Endodermal cell (in vitro differentiated cells): Measurements from ENCODE around the gene FERMT2. TPM values are rescaled to one million over a fixed set of nuclear protein-coding genes. Genes with fewer than 3 reads are reported as not detected.

Source experiments
- DNase-seq: peaks from one replicate; pipeline ENCODE4 v3.0.0-alpha.2; 2017
- H3K27ac ChIP-seq: 2 replicates; pipeline ENCODE4 v1.5.1; 2013; ENCODE audit warnings: mild to moderate bottlenecking, low read depth, low read length, moderate library complexity
- H3K27me3 ChIP-seq: 2 replicates; pipeline ENCODE4 v1.6.1; 2013; ENCODE audit warnings: mild to moderate bottlenecking, low read length, moderate library complexity; ENCODE audit not compliant: insufficient read depth, control insufficient read depth, poor library complexity, severe bottlenecking
- H3K36me3 ChIP-seq: 2 replicates; pipeline ENCODE4 v1.7.0; 2013; ENCODE audit warnings: mild to moderate bottlenecking, low read length, moderate library complexity; ENCODE audit not compliant: control insufficient read depth, insufficient read depth
- H3K4me1 ChIP-seq: one replicate; pipeline ENCODE4 v1.7.0; 2013; ENCODE audit warnings: low read length; ENCODE audit not compliant: control insufficient read depth, insufficient read depth
- H3K4me3 ChIP-seq: 2 replicates; pipeline ENCODE4 v1.5.1; 2013; ENCODE audit warnings: mild to moderate bottlenecking, low read length, moderate library complexity
- H3K9ac ChIP-seq: 2 replicates; pipeline ENCODE4 v1.6.1; 2013; ENCODE audit warnings: mild to moderate bottlenecking, low read length, moderate library complexity; ENCODE audit not compliant: poor library complexity, severe bottlenecking; ENCODE audit errors: extremely low read depth
- H3K9me3 ChIP-seq: 2 replicates; pipeline ENCODE4 v1.6.1; 2013; ENCODE audit warnings: mild to moderate bottlenecking, low read length, moderate library complexity; ENCODE audit not compliant: control insufficient read depth
- H3K27ac Mint-ChIP-seq: 2 replicates; pipeline ENCODE4 v1.8.0; 2020; ENCODE audit warnings: mixed read lengths
- H3K27me3 Mint-ChIP-seq: 2 replicates; pipeline ENCODE4 v1.8.0; 2021; ENCODE audit warnings: mild to moderate bottlenecking, mixed read lengths; ENCODE audit not compliant: insufficient read depth
- H3K36me3 Mint-ChIP-seq: 2 replicates; pipeline ENCODE4 v1.8.0; 2020; ENCODE audit warnings: low read depth, mixed read lengths
- H3K4me1 Mint-ChIP-seq: 2 replicates; pipeline ENCODE4 v1.8.0; 2020; ENCODE audit warnings: mixed read lengths
- H3K4me3 Mint-ChIP-seq: 2 replicates; pipeline ENCODE4 v1.8.0; 2020; ENCODE audit warnings: mild to moderate bottlenecking, moderate library complexity, mixed read lengths
- H3K9me3 Mint-ChIP-seq: 2 replicates; pipeline ENCODE4 v1.8.0; 2020; ENCODE audit warnings: mild to moderate bottlenecking, mixed read lengths
- WGBS, 2 experiments: methylation state at CpG; one replicate each; pipeline versions ENCODE4 v1.1.5 to v1.1.7; 2013; ENCODE audit warnings: missing lambda C conversion rate in 2 of 2, mixed read lengths in 1 of 2; ENCODE audit not compliant: insufficient coverage in 1 of 2, insufficient read length in 1 of 2; 5-methylcytosine and 5-hydroxymethylcytosine counted together
- total RNA-seq, 2 donors: library from RNA; stranded (reverse); fragmentation: NEBNext Ultra II Directional in 1 of 2; extraction: Animal tissue kit (Norgen Biotek cat#: 25700) in 1 of 2; gene quantifications; 2 replicates in 1 of 2; 3 replicates in 1 of 2; pipeline ENCODE4 v1.2.1, GENCODE V29; 2021
- TF ChIP-seq, protein P1 (sequence below): fragments of 200-600 bp; sonication (generic); conservative IDR thresholded peaks from 2 replicates; pipeline ENCODE4 v1.5.0; 2021; ENCODE audit warnings: antibody characterized with exemption, mild to moderate bottlenecking

The FERMT2 gene
- total RNA-seq, 2 donors from 2014 or later = 350 to 377 TPM

DNA sequence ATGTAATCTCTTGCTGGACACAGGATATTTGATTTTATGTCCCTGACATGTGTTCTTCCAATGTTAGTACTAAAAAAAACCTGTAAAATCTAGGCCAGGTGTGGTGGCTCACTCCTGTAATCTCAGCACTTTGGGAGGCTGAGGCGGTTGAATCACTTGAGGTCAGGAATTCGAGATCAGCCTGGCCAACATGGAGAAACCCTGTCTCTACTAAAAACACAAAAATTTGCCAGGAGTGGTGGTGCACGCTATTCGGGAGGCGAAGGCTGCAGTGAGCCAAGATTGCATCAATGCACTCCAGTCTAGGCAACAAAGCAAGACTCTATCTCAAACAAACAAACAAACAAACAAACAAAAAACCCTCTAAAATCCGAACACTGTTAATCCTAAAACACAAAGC, 68.0 kb downstream of the FERMT2 start:
- no peak overlapping the region for H3K9ac ChIP-seq
- Mint-ChIP-seq H3K4me3 (no peak overlapping the region), H3K9me3 (no peaks in the 10 kb centered on the region), H3K36me3 (peaks cover 73% of the 10 kb centered on the region), H3K27me3 (no peaks in the 10 kb centered on the region), H3K27ac (peak overlapping the region; percentile 81), H3K4me1 (peaks cover 22% of the 10 kb centered on the region)
- H3K36me3 ChIP-seq = peaks cover 92% of the 10 kb centered on the region
- no peaks in the 10 kb centered on the region for H3K27me3 ChIP-seq
- no peak overlapping the region for H3K4me3 ChIP-seq
- H3K27ac ChIP-seq = no peak overlapping the region
- H3K9me3 ChIP-seq = no peaks in the 10 kb centered on the region
- TF ChIP-seq, protein P1, sequence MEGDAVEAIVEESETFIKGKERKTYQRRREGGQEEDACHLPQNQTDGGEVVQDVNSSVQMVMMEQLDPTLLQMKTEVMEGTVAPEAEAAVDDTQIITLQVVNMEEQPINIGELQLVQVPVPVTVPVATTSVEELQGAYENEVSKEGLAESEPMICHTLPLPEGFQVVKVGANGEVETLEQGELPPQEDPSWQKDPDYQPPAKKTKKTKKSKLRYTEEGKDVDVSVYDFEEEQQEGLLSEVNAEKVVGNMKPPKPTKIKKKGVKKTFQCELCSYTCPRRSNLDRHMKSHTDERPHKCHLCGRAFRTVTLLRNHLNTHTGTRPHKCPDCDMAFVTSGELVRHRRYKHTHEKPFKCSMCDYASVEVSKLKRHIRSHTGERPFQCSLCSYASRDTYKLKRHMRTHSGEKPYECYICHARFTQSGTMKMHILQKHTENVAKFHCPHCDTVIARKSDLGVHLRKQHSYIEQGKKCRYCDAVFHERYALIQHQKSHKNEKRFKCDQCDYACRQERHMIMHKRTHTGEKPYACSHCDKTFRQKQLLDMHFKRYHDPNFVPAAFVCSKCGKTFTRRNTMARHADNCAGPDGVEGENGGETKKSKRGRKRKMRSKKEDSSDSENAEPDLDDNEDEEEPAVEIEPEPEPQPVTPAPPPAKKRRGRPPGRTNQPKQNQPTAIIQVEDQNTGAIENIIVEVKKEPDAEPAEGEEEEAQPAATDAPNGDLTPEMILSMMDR = no peak
- 84% methylated on average over 6 of the region's 6 CpGs for WGBS, 2 experiments
- DNase-seq = no peak
- H3K4me1 ChIP-seq = peaks cover 13% of the 10 kb centered on the region

DNA sequence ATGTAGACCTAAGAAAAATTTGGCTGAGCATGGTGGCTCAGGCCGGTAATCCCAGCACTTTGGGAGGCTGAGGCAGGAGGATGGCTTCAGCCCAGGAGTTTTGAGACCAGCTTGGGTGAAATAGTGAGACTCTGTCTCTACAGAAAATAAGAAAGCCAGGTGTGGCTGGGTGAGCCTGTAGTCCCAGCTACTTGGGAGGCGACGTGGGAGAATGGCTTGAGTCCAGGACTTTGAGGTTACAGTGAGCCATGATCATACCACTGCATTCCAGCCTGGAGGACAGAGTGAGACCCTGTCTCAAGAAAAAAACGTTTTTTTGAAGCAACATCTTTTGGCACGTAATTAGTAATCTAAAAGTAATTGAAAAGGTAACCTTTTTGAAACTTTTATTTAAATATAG, 70.9 kb downstream of the FERMT2 start:
- Histone ChIP-seq H3K27ac (no peak overlapping the region), H3K4me1 (peaks cover 13% of the 10 kb centered on the region), H3K4me3 (no peak overlapping the region), H3K36me3 (peaks cover 94% of the 10 kb centered on the region), H3K9me3 (no peaks in the 10 kb centered on the region), H3K9ac (no peak overlapping the region), H3K27me3 (no peaks in the 10 kb centered on the region)
- DNase-seq = no peak
- H3K4me1 Mint-ChIP-seq = peaks cover 36% of the 10 kb centered on the region
- H3K9me3 Mint-ChIP-seq = no peaks in the 10 kb centered on the region
- peaks cover 85% of the 10 kb centered on the region for H3K36me3 Mint-ChIP-seq
- H3K27me3 Mint-ChIP-seq = no peaks in the 10 kb centered on the region
- WGBS, 2 experiments = 90 to 97% methylated on average over 5 of the region's 5 CpGs
- no peak overlapping the region for H3K4me3 Mint-ChIP-seq
- TF ChIP-seq, protein P1 = no peak
- peak overlapping the region; percentile 39 for H3K27ac Mint-ChIP-seq

DNA sequence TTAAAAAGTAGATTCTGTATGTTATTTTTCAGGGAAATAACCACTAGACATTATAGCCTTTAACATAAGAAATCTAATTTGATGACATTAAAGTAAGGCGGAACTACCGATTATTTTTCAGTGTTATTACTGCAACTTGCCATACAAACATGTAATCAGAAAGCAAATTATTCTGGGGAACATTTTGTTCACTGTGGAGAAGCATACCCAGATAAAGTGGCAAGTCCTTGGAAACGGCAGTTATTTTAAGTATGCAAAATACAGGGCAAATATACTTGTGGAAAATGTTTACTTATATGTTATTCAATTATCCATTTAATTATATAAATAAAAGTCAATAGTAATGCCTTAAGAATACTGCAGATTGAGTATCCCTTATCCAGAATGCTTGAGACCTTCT, 71.9 kb downstream of the FERMT2 start:
- H3K36me3 Mint-ChIP-seq = peaks cover 85% of the 10 kb centered on the region
- H3K4me3 Mint-ChIP-seq = no peak overlapping the region
- peaks cover 98% of the 10 kb centered on the region for H3K36me3 ChIP-seq
- TF ChIP-seq, protein P1 = no peak
- H3K4me1 ChIP-seq = peaks cover 13% of the 10 kb centered on the region
- no peak overlapping the region for H3K9ac ChIP-seq
- H3K27ac Mint-ChIP-seq = no peak overlapping the region
- no peaks in the 10 kb centered on the region for H3K27me3 Mint-ChIP-seq
- no peaks in the 10 kb centered on the region for H3K9me3 ChIP-seq
- no peaks in the 10 kb centered on the region for H3K27me3 ChIP-seq
- no peaks in the 10 kb centered on the region for H3K9me3 Mint-ChIP-seq
- 96 to 100% methylated on average over 2 to 3 of the region's 3 CpGs for WGBS, 2 experiments
- H3K4me3 ChIP-seq = no peak overlapping the region
- DNase-seq = no peak
- H3K27ac ChIP-seq = no peak overlapping the region
- H3K4me1 Mint-ChIP-seq = peaks cover 34% of the 10 kb centered on the region
